HS-5 (cell line): ENCODE results near the gene PTGER1.
A peak's percentile ranks its signal among the peaks of the same experiment; 100 is the strongest.

Experiments
- DNase-seq: peaks from one replicate; pipeline ENCODE4 v3.0.0-alpha.2; 2012; ENCODE audit warnings: low read depth

Gene PTGER1

GRCh38 chr19:14502334-14503092 lies 27.4 kb upstream of the PTGER1 start:
- no peak for DNase-seq

GRCh38 chr19:14497228-14497921 lies 22.2 kb upstream of the PTGER1 start:
- DNase-seq: no peak

GRCh38 chr19:14496834-14497227 lies 21.7 kb upstream of the PTGER1 start:
- DNase-seq: no peak

GRCh38 chr19:14496029-14496833 lies 21.1 kb upstream of the PTGER1 start, which contains the start of gene GIPC1:
TSS of gene GIPC1 (minus strand) at chr19:14496127. CDS start at chr19:14482976, 13,151 bp downstream.
- DNase-seq: peak; percentile 96

- no peak for DNase-seq
These were observed 20.5 kb upstream of the PTGER1 start for GRCh38 chr19:14495672-14496028.

GRCh38 chr19:14494910-14495671 lies 19.9 kb upstream of the PTGER1 start:
- DNase-seq: no peak

GRCh38 chr19:14494411-14494810 lies 19.3 kb upstream of the PTGER1 start:
- no peak for DNase-seq

- no peak for DNase-seq
These were observed 17.7 kb upstream of the PTGER1 start for GRCh38 chr19:14492756-14493337.

GRCh38 chr19:14487370-14488125 lies 12.4 kb upstream of the PTGER1 start:
- no peak for DNase-seq

- DNase-seq: no peak
These were observed 7.2 kb upstream of the PTGER1 start for GRCh38 chr19:14482172-14482941.

- no peak for DNase-seq
These were observed 5.5 kb upstream of the PTGER1 start for GRCh38 chr19:14480700-14481079.

- DNase-seq: no peak
These were observed 5.0 kb upstream of the PTGER1 start for GRCh38 chr19:14479975-14480699.

- no peak for DNase-seq
These were observed 4.3 kb upstream of the PTGER1 start for GRCh38 chr19:14479309-14479974.

GRCh38 chr19:14478113-14478545 lies 3.0 kb upstream of the PTGER1 start:
- DNase-seq: no peak

GRCh38 chr19:14477418-14478112 lies 2.4 kb upstream of the PTGER1 start:
- no peak for DNase-seq

GRCh38 chr19:14476673-14477401 lies 1.7 kb upstream of the PTGER1 start:
- DNase-seq: no peak

GRCh38 chr19:14476327-14476672 lies 1.1 kb upstream of the PTGER1 start:
- DNase-seq: no peak

- no peak for DNase-seq
These were observed 327 bp downstream of the PTGER1 start for GRCh38 chr19:14474827-14475226.
